Purkinje cell (primary cell): ENCODE data around the gene TIMM8B. TPM values are rescaled to one million over a fixed set of nuclear protein-coding genes. Genes with fewer than 3 reads are reported as not detected.

Experiments used
- polyA plus RNA-seq: library from polyadenylated mRNA; unstranded; fragments of >200 nt; fragmentation: Nextera tagmentation; gene quantifications from 2 replicates; pipeline ENCODE4 v1.2.1, GENCODE V29; 2014

TIMM8B gene
- 348 and 471 TPM in 2 replicates for polyA plus RNA-seq

GRCh38 chr11:112086422-112087191 lies at the start of gene TIMM8B, which contains the start of gene SDHD:
Gene TIMM8B, minus strand, starts transcription at chr11:112086756. Its CDS starts 33 bp downstream, at chr11:112086723.
Gene SDHD, plus strand, starts transcription at chr11:112086873. Its CDS starts 35 bp downstream, at chr11:112086908.

GRCh38 chr11:112073941-112074811 lies 12.4 kb downstream of the TIMM8B start, which contains the start of the genes NKAPD1 and PIH1D2:
Gene NKAPD1, plus strand, starts transcription at chr11:112074299. Its CDS starts 1,276 bp downstream, at chr11:112075575.
Gene PIH1D2, minus strand, starts transcription at chr11:112074017. Its CDS starts 843 bp downstream, at chr11:112073174.

Other genes with a start within 250 kb of the TIMM8B start
- gene ALG9, start 215.2 kb downstream of the TIMM8B start, polyA plus RNA-seq = 26.4 and 30.2 TPM in 2 replicates
- gene FDXACB1, start 207.6 kb downstream of the TIMM8B start, polyA plus RNA-seq = 1.7 and 3.2 TPM in 2 replicates
- 211 and 275 TPM in 2 replicates for gene CFAP68, start 207.2 kb downstream of the TIMM8B start, polyA plus RNA-seq
- gene CRYAB, start 175.0 kb downstream of the TIMM8B start, polyA plus RNA-seq = 517 and 524 TPM in 2 replicates
- 22.1 TPM in 2 replicates for gene HSPB2, start 174.0 kb downstream of the TIMM8B start, polyA plus RNA-seq
- 1.7 TPM in 1 of 2 replicates, not detected in the other for gene C11orf52, start 167.8 kb downstream of the TIMM8B start, polyA plus RNA-seq
- gene DIXDC1, start 149.4 kb downstream of the TIMM8B start, polyA plus RNA-seq = 9.7 and 15.5 TPM in 2 replicates
- gene DLAT, start 61.3 kb downstream of the TIMM8B start, polyA plus RNA-seq = 42.0 and 43.3 TPM in 2 replicates
- 7.2 and 8.9 TPM in 2 replicates for gene PIH1D2, start 12.7 kb downstream of the TIMM8B start, polyA plus RNA-seq
- 25.6 and 41.2 TPM in 2 replicates for gene NKAPD1, start 12.5 kb downstream of the TIMM8B start, polyA plus RNA-seq
- gene SDHD, start 117 bp upstream of the TIMM8B start, polyA plus RNA-seq = 344 and 445 TPM in 2 replicates
- not detected in 2 replicates for gene IL18, start 77.3 kb upstream of the TIMM8B start, polyA plus RNA-seq
- 0.77 and 2.5 TPM in 2 replicates for gene TEX12, start 80.6 kb upstream of the TIMM8B start, polyA plus RNA-seq
- 10.4 and 18.7 TPM in 2 replicates for gene BCO2, start 88.8 kb upstream of the TIMM8B start, polyA plus RNA-seq
- 330 and 347 TPM in 2 replicates for gene PTS, start 139.7 kb upstream of the TIMM8B start, polyA plus RNA-seq
- gene PLET1, start 174.1 kb upstream of the TIMM8B start, polyA plus RNA-seq = not detected in 2 replicates